ENCODE measurements around the gene MMP11.

GRCh38 chr22:23781511-23782183 is 9.0 kb downstream of the MMP11 start:
- TF ChIP-seq EZH2phosphoT487 (IDR thresholded peaks at IDR 0.05; ENCODE audit: borderline replicate concordance) (no peak), EZH2 (IDR thresholded peaks at IDR 0.05) (no peak), ATF3 (IDR thresholded peaks at IDR 0.05) (no peak), YY1 (IDR thresholded peaks at IDR 0.05; ENCODE audit: extremely low read depth, insufficient replicate concordance, low read depth, low read length) (no peak)

Measured in HCT116 (cell line).